Measurements from ENCODE around the gene HS3ST5.

Gene HS3ST5

GRCh38 chr6:114010540-114010939 is 332.3 kb downstream of the HS3ST5 start:
- H3K4me2 ChIP-seq (ENCODE audit: low read length) = no peak overlapping the region
- no peaks in the 10 kb centered on the region for H3K4me1 ChIP-seq (ENCODE audit: low read length)
- no peak overlapping the region for H3K4me3 ChIP-seq (ENCODE audit: low read length)

GRCh38 chr6:114009192-114009591 is 333.6 kb downstream of the HS3ST5 start:
- Histone ChIP-seq H3K9ac (ENCODE audit: low read length) (no peak overlapping the region), H3K36me3 (replicated peaks; ENCODE audit: low read depth, low read length) (no peaks in the 10 kb centered on the region), H3K27ac (ENCODE audit: low read length) (no peak overlapping the region), H3K27me3 (ENCODE audit: low read depth, low read length) (no peaks in the 10 kb centered on the region), H4K20me1 (ENCODE audit: insufficient read depth, low read length) (no peaks in the 10 kb centered on the region), H3K4me3 (ENCODE audit: low read length) (no peak overlapping the region), H3K4me2 (ENCODE audit: low read length) (no peak overlapping the region), H3K4me1 (ENCODE audit: low read length) (no peaks in the 10 kb centered on the region), H3K9me3 (ENCODE audit: insufficient read depth, low read length) (no peaks in the 10 kb centered on the region), H2AFZ (ENCODE audit: low read depth, low read length) (no peak overlapping the region), H3K79me2 (ENCODE audit: low read length) (no peaks in the 10 kb centered on the region)
- TF ChIP-seq CTCF (IDR thresholded peaks at IDR 0.05; ENCODE audit: low read depth, low read length) = no peak
- TF ChIP-seq EZH2phosphoT487 (IDR thresholded peaks at IDR 0.05; ENCODE audit: low read depth) = no peak

More at GRCh38 chr6:114010540-114010939, 332.3 kb downstream of the HS3ST5 start:
- no peak overlapping the region for H2AFZ ChIP-seq (ENCODE audit: low read depth, low read length)
- H4K20me1 ChIP-seq (ENCODE audit: insufficient read depth, low read length) = no peaks in the 10 kb centered on the region
- no peak overlapping the region for H3K9ac ChIP-seq (ENCODE audit: low read length)
- H3K27ac ChIP-seq (ENCODE audit: low read length) = no peak overlapping the region
- H3K27me3 ChIP-seq (ENCODE audit: low read depth, low read length) = no peaks in the 10 kb centered on the region
- H3K36me3 ChIP-seq (replicated peaks; ENCODE audit: low read depth, low read length) = no peaks in the 10 kb centered on the region
- no peak for TF ChIP-seq EZH2phosphoT487 (IDR thresholded peaks at IDR 0.05; ENCODE audit: low read depth)
- TF ChIP-seq CTCF (IDR thresholded peaks at IDR 0.05; ENCODE audit: low read depth, low read length) = no peak
- H3K79me2 ChIP-seq (ENCODE audit: low read length) = no peaks in the 10 kb centered on the region
- no peaks in the 10 kb centered on the region for H3K9me3 ChIP-seq (ENCODE audit: insufficient read depth, low read length)

GRCh38 chr6:114008331-114008730 is 334.5 kb downstream of the HS3ST5 start:
- Histone ChIP-seq H3K79me2 (ENCODE audit: low read length) (no peaks in the 10 kb centered on the region), H3K4me3 (ENCODE audit: low read length) (no peak overlapping the region), H3K4me1 (ENCODE audit: low read length) (no peaks in the 10 kb centered on the region), H3K9ac (ENCODE audit: low read length) (no peak overlapping the region), H3K4me2 (ENCODE audit: low read length) (no peak overlapping the region), H3K27me3 (ENCODE audit: low read depth, low read length) (no peaks in the 10 kb centered on the region), H4K20me1 (ENCODE audit: insufficient read depth, low read length) (no peaks in the 10 kb centered on the region), H3K9me3 (ENCODE audit: insufficient read depth, low read length) (no peaks in the 10 kb centered on the region), H2AFZ (ENCODE audit: low read depth, low read length) (no peak overlapping the region), H3K27ac (ENCODE audit: low read length) (no peak overlapping the region), H3K36me3 (replicated peaks; ENCODE audit: low read depth, low read length) (no peaks in the 10 kb centered on the region)
- TF ChIP-seq EZH2phosphoT487 (IDR thresholded peaks at IDR 0.05; ENCODE audit: low read depth) (no peak), CTCF (IDR thresholded peaks at IDR 0.05; ENCODE audit: low read depth, low read length) (no peak)

- Histone ChIP-seq H3K4me2 (ENCODE audit: low read length) (no peak overlapping the region), H3K4me1 (ENCODE audit: low read length) (no peaks in the 10 kb centered on the region), H3K9me3 (ENCODE audit: insufficient read depth, low read length) (no peaks in the 10 kb centered on the region), H3K4me3 (ENCODE audit: low read length) (no peak overlapping the region), H4K20me1 (ENCODE audit: insufficient read depth, low read length) (no peaks in the 10 kb centered on the region), H3K9ac (ENCODE audit: low read length) (no peak overlapping the region), H2AFZ (ENCODE audit: low read depth, low read length) (no peak overlapping the region), H3K36me3 (replicated peaks; ENCODE audit: low read depth, low read length) (no peaks in the 10 kb centered on the region), H3K27ac (ENCODE audit: low read length) (no peak overlapping the region), H3K27me3 (ENCODE audit: low read depth, low read length) (no peaks in the 10 kb centered on the region), H3K79me2 (ENCODE audit: low read length) (no peaks in the 10 kb centered on the region)
- TF ChIP-seq EZH2phosphoT487 (IDR thresholded peaks at IDR 0.05; ENCODE audit: low read depth) = no peak
- TF ChIP-seq CTCF (IDR thresholded peaks at IDR 0.05; ENCODE audit: low read depth, low read length) = no peak
These were observed 335.3 kb downstream of the HS3ST5 start for GRCh38 chr6:114007516-114007915.

Measured in OCI-LY3 (cell line).